Neural crest cell (in vitro differentiated cells): ENCODE results near the gene PARK7. TPM values are rescaled to one million over a fixed set of nuclear protein-coding genes. Genes with fewer than 3 reads are reported as not detected.

Source experiments
- DNase-seq: peaks from one replicate; pipeline ENCODE4 v3.0.0; 2021; ENCODE audit warnings: low read depth, mixed read lengths, low spot score
- H3K27ac Mint-ChIP-seq: one replicate; pipeline ENCODE4 v1.8.0; 2021; ENCODE audit warnings: mild to moderate bottlenecking, mixed read lengths; ENCODE audit not compliant: unreplicated experiment
- H3K27me3 Mint-ChIP-seq: 2 replicates; pipeline ENCODE4 v1.8.0; 2021; ENCODE audit warnings: low read depth, mild to moderate bottlenecking, mixed read lengths
- H3K36me3 Mint-ChIP-seq: 2 replicates; pipeline ENCODE4 v1.8.0; 2021; ENCODE audit warnings: low read depth, mild to moderate bottlenecking, mixed read lengths
- H3K4me1 Mint-ChIP-seq: 2 replicates; pipeline ENCODE4 v1.8.0; 2021; ENCODE audit warnings: mixed read lengths
- H3K4me3 Mint-ChIP-seq: one replicate; pipeline ENCODE4 v1.8.0; 2021; ENCODE audit warnings: mild to moderate bottlenecking, mixed read lengths
- H3K9me3 Mint-ChIP-seq: 2 replicates; pipeline ENCODE4 v1.8.0; 2021; ENCODE audit warnings: mixed read lengths
- CTCF ChIP-seq: fragments of 200-600 bp; sonication (generic); conservative IDR thresholded peaks from 2 replicates; pipeline ENCODE4 v1.5.0; 2021; ENCODE audit warnings: antibody characterized with exemption, mild to moderate bottlenecking
- total RNA-seq: library from RNA; stranded (reverse); gene quantifications from 2 replicates; pipeline ENCODE4 v1.2.1, GENCODE V29; 2021

PARK7 gene
- total RNA-seq, 1 donor from 2014 or later, result 386 TPM

GRCh38 chr1:8020032-8020431 lies 58.5 kb downstream of the PARK7 start:
- no peak overlapping the region for H3K4me3 Mint-ChIP-seq
- H3K9me3 Mint-ChIP-seq, result no peaks in the 10 kb centered on the region
- H3K36me3 Mint-ChIP-seq, result no peaks in the 10 kb centered on the region
- TF ChIP-seq CTCF, result no peak
- no peak overlapping the region for H3K27ac Mint-ChIP-seq
- no peaks in the 10 kb centered on the region for H3K27me3 Mint-ChIP-seq
- no peak for DNase-seq
- H3K4me1 Mint-ChIP-seq, result peaks cover 98% of the 10 kb centered on the region

GRCh38 chr1:8021676-8022266 lies 60.3 kb downstream of the PARK7 start:
- no peaks in the 10 kb centered on the region for H3K9me3 Mint-ChIP-seq
- peaks cover 88% of the 10 kb centered on the region for H3K4me1 Mint-ChIP-seq
- H3K27ac Mint-ChIP-seq, result no peak overlapping the region
- peak overlapping the region; percentile 59 for H3K4me3 Mint-ChIP-seq
- H3K36me3 Mint-ChIP-seq, result no peaks in the 10 kb centered on the region
- H3K27me3 Mint-ChIP-seq, result peaks cover 2% of the 10 kb centered on the region
- no peak for TF ChIP-seq CTCF
- no peak for DNase-seq

- H3K4me3 Mint-ChIP-seq, result peak overlapping the region; percentile 59
- peaks cover 88% of the 10 kb centered on the region for H3K4me1 Mint-ChIP-seq
- no peaks in the 10 kb centered on the region for H3K36me3 Mint-ChIP-seq
- DNase-seq, result no peak
- H3K9me3 Mint-ChIP-seq, result no peaks in the 10 kb centered on the region
- no peak overlapping the region for H3K27ac Mint-ChIP-seq
- peaks cover 5% of the 10 kb centered on the region for H3K27me3 Mint-ChIP-seq
- TF ChIP-seq CTCF, result no peak
Observed at GRCh38 chr1:8022395-8023286, 61.1 kb downstream of the PARK7 start.

GRCh38 chr1:8023287-8023994 lies 61.9 kb downstream of the PARK7 start:
- Mint-ChIP-seq H3K4me3 (peak overlapping the region; percentile 80), H3K9me3 (no peaks in the 10 kb centered on the region), H3K4me1 (peaks cover 86% of the 10 kb centered on the region), H3K27me3 (peaks cover 5% of the 10 kb centered on the region), H3K27ac (no peak overlapping the region), H3K36me3 (no peaks in the 10 kb centered on the region)
- TF ChIP-seq CTCF, result no peak
- no peak for DNase-seq

GRCh38 chr1:8023995-8024313 lies 62.4 kb downstream of the PARK7 start:
- Mint-ChIP-seq H3K9me3 (no peaks in the 10 kb centered on the region), H3K27ac (no peak overlapping the region), H3K36me3 (no peaks in the 10 kb centered on the region), H3K4me1 (peaks cover 81% of the 10 kb centered on the region), H3K4me3 (peak overlapping the region; percentile 80), H3K27me3 (peaks cover 5% of the 10 kb centered on the region)
- DNase-seq, result no peak
- TF ChIP-seq CTCF, result no peak
